ENCODE results near the gene CAMTA1.

Gene CAMTA1

GRCh38 chr1:7401814-7402547 is 616.7 kb downstream of the CAMTA1 start (continued):
- TF ChIP-seq GFI1B (tag by site-specific recombination; IDR thresholded peaks at IDR 0.05) (no peak), ZBTB6 (tag by site-specific recombination; IDR thresholded peaks at IDR 0.05) (peak; percentile 90), ZNF776 (tag by site-specific recombination; IDR thresholded peaks at IDR 0.05; ENCODE audit: borderline replicate concordance) (no peak), ZNF585B (tag by site-specific recombination; IDR thresholded peaks at IDR 0.05) (no peak), ZNF302 (tag by site-specific recombination; IDR thresholded peaks at IDR 0.05; ENCODE audit: low read depth) (no peak), ZNF549 (tag by site-specific recombination; IDR thresholded peaks at IDR 0.05) (no peak), ZNF843 (tag by site-specific recombination; IDR thresholded peaks at IDR 0.05) (peak; percentile 90), ZNF747 (tag by site-specific recombination; IDR thresholded peaks at IDR 0.05) (no peak), ZNF214 (tag by site-specific recombination; IDR thresholded peaks at IDR 0.05; ENCODE audit: borderline replicate concordance) (no peak), KLF10 (tag by site-specific recombination; IDR thresholded peaks at IDR 0.05) (peak; percentile 76), GLI4 (tag by site-specific recombination; IDR thresholded peaks at IDR 0.05) (no peak), ZNF76 (tag by site-specific recombination; IDR thresholded peaks at IDR 0.05; ENCODE audit: borderline replicate concordance, low read depth) (peak; percentile 32; the same call in 1 of the 2 replicates), ZNF600 (tag by site-specific recombination; IDR thresholded peaks at IDR 0.05) (peak; percentile 83), ZNF157 (tag by site-specific recombination; IDR thresholded peaks at IDR 0.05) (no peak), ZNF660 (tag by site-specific recombination; IDR thresholded peaks at IDR 0.05) (peak; percentile 97), PRDM6 (tag by site-specific recombination; IDR thresholded peaks at IDR 0.05) (peak; percentile 97), ZNF155 (tag by site-specific recombination; IDR thresholded peaks at IDR 0.05) (no peak), ZNF521 (tag by site-specific recombination; IDR thresholded peaks at IDR 0.05) (no peak), ZNF274 (IDR thresholded peaks at IDR 0.05; ENCODE audit: low read length) (no peak), ZNF274 (tag by site-specific recombination; IDR thresholded peaks at IDR 0.05; ENCODE audit: borderline replicate concordance) (no peak), ZBTB10 (tag by site-specific recombination; IDR thresholded peaks at IDR 0.05) (0 out of 2 replicates have a peak, but pooled peaks have one; percentile 47), TSHZ1 (tag by site-specific recombination; IDR thresholded peaks at IDR 0.05; ENCODE audit: borderline replicate concordance) (peak; percentile 91), ZNF184 (tag by site-specific recombination; IDR thresholded peaks at IDR 0.05) (peak; percentile 94; the same call in 1 of the 2 replicates), ZXDB (tag by site-specific recombination; IDR thresholded peaks at IDR 0.05) (peak; percentile 68), ZBTB1 (tag by site-specific recombination; IDR thresholded peaks at IDR 0.05) (peak; percentile 79; the same call in 1 of the 2 replicates), ZNF530 (tag by site-specific recombination; IDR thresholded peaks at IDR 0.05; ENCODE audit: low read depth) (no peak), PATZ1 (tag by site-specific recombination; IDR thresholded peaks at IDR 0.05) (0 out of 2 replicates have a peak, but pooled peaks have one; percentile 35), ELK4 (IDR thresholded peaks at IDR 0.05; ENCODE audit: borderline replicate concordance, low read depth, low read length) (no peak)

All from HEK293 (cell line).